22Rv1 (cell line): ENCODE results near the gene EPGN.

Experiments used
- ZFX ChIP-seq: fragments of 450-650 bp; IDR thresholded peaks from 2 replicates; pipeline ENCODE4 v1.6.1; 2017; ENCODE audit warnings: antibody characterized with exemption, borderline replicate concordance
- TF ChIP-seq, protein P1 (sequence below): fragments of 450-650 bp; IDR thresholded peaks from 2 replicates; pipeline ENCODE4 v1.5.1; 2017; ENCODE audit warnings: mild to moderate bottlenecking

DNA sequence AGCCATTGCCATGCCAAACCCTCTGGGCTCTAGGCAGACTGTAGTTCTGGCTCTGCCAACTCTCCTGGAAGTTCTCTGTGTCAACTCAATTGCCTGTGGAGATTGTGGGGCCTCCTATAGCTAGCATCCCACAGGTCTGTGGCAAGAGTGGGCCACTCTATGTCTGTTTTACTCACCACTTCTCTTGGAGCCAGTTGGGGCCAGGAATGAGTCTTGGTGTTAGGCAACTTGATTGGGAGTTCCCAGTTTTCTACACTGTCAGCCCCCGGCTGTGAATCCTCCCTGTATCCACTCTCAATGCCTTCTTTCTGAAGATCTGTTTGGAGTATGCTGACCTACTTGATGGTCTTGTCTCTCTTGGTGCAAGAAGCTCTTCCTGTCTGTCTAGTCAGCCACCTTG, 48.2 kb upstream of the EPGN start:
- TF ChIP-seq, protein P1, sequence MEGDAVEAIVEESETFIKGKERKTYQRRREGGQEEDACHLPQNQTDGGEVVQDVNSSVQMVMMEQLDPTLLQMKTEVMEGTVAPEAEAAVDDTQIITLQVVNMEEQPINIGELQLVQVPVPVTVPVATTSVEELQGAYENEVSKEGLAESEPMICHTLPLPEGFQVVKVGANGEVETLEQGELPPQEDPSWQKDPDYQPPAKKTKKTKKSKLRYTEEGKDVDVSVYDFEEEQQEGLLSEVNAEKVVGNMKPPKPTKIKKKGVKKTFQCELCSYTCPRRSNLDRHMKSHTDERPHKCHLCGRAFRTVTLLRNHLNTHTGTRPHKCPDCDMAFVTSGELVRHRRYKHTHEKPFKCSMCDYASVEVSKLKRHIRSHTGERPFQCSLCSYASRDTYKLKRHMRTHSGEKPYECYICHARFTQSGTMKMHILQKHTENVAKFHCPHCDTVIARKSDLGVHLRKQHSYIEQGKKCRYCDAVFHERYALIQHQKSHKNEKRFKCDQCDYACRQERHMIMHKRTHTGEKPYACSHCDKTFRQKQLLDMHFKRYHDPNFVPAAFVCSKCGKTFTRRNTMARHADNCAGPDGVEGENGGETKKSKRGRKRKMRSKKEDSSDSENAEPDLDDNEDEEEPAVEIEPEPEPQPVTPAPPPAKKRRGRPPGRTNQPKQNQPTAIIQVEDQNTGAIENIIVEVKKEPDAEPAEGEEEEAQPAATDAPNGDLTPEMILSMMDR, result no peak
- TF ChIP-seq ZFX, result no peak
